HG03060 (cell line): ENCODE measurements around the gene SAFB.

Experiments
- ATAC-seq: cut with Tn5 transposase; IDR thresholded peaks from one replicate; pipeline ENCODE4 v1.9.1; 2021; ENCODE audit warnings: low read depth, moderate number of reproducible peaks; ENCODE audit not compliant: unreplicated experiment

SAFB gene

GRCh38 chr19:5663904-5664303 lies 41.0 kb downstream of the SAFB start:
- ATAC-seq: no peak

- ATAC-seq: no peak
Measured at GRCh38 chr19:5664515-5664914, 41.6 kb downstream of the SAFB start.

GRCh38 chr19:5665781-5666513 lies 43.1 kb downstream of the SAFB start:
- ATAC-seq: no peak

DNA sequence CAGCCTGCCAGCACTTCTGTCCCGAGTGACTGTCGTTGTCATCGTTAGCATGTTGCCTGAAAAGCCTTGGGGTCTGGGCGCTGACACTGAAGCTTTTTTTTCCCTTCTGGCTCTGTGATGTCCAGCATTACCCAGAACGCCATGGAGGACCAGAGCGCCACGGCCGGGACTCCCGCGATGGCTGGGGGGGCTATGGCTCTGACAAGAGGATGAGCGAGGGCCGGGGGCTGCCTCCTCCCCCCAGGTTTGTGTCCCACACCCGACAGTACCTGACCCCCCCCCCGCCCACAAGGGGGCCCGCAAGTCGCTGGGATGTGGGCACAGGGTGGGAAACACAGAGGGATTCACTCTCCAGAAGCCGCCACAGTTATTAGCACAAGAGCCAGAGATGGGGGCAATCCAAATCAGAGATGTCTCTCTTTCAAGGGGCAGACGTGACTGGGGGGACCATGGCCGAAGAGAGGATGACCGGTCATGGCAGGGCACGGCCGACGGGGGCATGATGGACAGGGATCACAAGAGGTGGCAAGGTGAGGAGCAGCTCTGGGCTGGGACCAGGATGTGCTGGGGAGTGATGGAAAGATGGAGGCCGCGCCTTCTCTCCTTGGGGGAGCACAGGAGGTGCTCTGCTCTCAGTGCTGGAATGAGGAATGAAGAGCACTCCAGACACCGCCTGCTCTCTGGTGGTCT lies 44.2 kb downstream of the SAFB start:
- no peak for ATAC-seq

DNA sequence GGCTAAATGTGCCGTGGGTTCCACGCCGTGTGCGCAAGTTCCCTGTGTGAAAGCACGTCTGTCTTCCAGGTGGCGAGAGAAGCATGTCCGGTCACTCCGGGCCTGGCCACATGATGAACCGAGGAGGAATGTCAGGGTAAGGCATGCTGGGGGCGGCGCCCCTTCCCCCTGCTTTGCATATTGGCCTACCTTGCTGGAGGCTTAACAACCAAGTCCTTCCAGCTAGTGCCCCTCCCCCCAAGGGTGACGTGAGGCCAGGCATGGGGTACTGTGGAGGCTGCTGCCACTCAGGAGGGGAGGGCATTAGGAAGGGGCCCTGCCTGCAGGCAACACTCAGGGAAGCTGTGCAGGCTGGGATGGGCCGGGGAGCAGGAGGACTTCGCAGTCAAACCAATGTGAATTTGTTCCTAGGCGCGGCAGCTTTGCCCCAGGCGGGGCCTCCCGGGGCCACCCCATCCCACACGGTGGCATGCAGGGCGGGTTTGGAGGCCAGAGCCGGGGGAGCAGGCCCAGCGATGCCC lies 44.9 kb downstream of the SAFB start:
- no peak for ATAC-seq

- ATAC-seq: no peak
Measured at GRCh38 chr19:5669212-5669611, 46.3 kb downstream of the SAFB start.

DNA sequence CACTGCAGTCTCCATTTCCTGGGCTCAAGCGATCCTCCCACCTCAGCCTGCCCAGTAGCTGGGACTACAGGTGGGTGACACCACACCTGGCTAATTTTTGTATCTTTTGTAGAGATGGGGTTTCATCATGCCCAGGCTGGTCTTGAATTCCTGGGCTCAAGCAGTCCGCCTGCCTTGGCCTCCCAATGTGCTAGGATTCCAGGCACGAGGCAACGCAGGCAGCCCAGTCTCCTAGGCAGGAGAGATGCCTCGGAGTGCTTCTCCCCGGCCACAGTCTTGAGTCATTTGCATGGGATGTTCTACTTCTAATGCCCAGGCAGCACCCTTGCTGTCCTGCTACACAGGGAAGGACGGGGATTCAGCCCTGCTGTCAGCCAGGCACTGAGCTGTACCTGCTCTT lies 48.7 kb downstream of the SAFB start:
- no peak for ATAC-seq

DNA sequence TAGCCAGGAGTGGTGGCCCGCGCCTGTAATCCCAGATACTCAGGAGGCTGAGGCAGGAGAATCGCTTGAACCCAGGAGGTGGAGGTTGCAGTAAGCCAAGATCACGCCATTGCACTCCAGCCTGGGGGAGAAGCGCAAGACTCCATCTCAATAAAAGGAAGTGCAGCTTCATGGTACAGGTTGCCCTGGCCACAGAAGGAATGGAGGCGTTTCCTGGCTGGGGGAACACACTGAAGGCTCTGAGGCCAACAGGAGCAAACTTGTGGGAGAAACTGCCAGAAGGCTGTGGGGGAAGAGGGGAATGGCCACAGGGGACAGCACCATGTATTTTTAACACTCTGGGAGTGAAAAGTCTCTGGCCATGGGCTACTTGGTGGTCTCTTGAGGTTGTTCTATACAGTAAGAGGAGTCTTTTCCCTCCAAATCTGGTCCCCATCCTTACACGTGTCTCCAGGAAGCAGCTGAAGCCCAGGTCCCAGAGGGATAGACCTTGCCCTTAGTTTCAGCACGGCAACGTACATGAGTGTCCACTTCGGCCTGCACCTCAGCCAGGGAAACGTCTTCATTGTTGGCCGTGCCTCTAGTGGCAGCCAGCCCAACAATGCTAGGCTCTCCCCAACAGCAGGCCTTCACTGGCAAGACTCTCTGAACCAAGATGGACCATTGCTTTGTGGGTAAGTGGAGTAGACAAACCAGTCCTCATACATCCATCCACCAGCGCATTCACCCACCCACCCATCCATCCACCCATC lies 50.0 kb downstream of the SAFB start:
- ATAC-seq: no peak

- ATAC-seq: no peak
Measured at GRCh38 chr19:5673752-5674151, 50.9 kb downstream of the SAFB start.

- no peak for ATAC-seq
Measured at GRCh38 chr19:5674714-5675113, 51.8 kb downstream of the SAFB start.

DNA sequence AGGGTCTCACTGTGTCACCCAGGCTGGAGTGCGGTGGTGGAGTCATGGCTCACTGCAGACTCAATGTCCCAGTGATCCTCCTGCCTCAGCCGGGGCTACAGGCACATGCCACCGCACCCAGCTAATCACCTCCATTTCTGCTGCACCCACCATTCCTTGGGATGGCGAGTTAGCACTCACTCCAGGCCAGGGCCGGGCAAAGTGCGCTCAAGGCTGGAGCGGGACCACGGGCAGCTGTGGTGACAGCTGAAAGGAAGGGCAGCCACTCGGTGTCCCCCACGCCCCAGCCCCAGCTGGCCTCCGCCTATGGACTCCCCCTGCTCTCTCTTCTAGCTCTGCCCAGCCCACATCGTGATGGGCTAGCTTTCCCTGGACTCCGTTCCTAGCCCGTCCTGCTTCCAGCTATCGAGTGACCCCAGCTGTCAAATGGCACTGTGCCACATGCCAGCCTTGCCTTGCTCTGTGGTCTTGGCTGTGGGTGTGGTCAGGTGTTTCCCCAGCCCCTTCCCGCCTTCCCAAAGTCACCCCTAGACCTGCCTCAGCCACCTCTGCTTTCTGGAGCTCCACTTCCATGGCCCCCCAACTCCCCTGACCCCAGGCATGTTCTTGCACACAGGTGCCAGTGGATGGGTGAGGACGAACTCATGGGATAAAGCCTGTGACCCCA lies 53.4 kb downstream of the SAFB start:
- no peak for ATAC-seq

DNA sequence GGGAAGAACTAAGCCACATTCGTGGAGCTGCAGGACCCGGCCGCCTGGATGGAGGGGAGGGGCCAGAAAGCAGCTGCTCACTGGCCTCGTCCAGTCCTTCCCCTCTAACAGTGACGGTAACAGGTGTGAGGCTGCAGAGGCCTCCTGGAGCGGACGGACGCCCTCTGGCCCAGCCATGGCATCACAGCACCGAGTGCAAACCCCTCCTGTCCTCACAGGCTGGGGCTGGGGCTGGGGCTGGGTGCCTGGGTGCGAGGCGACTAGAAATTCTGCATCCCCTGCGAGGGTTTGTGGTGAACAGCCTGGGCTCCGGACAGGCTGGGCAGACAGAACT lies 53.9 kb downstream of the SAFB start:
- no peak for ATAC-seq

- ATAC-seq: no peak
Measured at GRCh38 chr19:5677136-5677535, 54.3 kb downstream of the SAFB start.

- no peak for ATAC-seq
Measured at GRCh38 chr19:5677580-5677979, 54.7 kb downstream of the SAFB start.

DNA sequence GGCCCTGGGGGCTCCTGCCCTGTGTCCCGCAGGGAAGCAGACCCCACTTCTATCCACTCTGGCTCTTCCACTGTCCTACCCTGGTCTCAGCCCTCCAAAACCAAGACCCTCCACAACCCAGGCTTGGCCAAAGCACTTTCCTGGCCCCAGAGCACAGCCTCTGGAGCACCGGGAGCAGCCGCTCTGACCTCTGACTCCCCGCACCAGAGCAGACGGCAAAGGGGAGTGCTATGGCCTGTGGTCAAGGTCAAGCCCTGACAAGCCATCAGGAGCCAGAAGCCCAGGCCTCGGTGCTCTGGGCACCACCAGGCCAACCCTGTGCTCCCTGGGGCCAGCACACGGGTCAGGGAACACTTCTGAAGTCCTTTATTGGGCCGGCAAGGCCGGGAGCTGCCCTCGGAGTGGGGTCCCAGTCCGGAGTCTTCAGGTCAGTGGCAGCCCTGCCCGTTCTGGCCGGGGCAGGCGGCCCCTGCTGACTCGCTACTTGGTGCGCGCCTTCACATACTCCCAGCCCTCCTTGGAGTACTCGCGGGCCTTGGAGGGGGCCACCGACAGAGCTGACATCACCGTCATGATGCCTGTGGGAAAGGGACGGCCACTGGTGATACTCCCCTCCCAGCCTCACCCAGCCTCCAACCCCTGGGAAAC lies 55.3 kb downstream of the SAFB start:
- ATAC-seq: no peak

GRCh38 chr19:5679289-5680083 lies 56.6 kb downstream of the SAFB start:
- ATAC-seq: no peak

- no peak for ATAC-seq
Measured at GRCh38 chr19:5680084-5680436, 57.2 kb downstream of the SAFB start.

DNA sequence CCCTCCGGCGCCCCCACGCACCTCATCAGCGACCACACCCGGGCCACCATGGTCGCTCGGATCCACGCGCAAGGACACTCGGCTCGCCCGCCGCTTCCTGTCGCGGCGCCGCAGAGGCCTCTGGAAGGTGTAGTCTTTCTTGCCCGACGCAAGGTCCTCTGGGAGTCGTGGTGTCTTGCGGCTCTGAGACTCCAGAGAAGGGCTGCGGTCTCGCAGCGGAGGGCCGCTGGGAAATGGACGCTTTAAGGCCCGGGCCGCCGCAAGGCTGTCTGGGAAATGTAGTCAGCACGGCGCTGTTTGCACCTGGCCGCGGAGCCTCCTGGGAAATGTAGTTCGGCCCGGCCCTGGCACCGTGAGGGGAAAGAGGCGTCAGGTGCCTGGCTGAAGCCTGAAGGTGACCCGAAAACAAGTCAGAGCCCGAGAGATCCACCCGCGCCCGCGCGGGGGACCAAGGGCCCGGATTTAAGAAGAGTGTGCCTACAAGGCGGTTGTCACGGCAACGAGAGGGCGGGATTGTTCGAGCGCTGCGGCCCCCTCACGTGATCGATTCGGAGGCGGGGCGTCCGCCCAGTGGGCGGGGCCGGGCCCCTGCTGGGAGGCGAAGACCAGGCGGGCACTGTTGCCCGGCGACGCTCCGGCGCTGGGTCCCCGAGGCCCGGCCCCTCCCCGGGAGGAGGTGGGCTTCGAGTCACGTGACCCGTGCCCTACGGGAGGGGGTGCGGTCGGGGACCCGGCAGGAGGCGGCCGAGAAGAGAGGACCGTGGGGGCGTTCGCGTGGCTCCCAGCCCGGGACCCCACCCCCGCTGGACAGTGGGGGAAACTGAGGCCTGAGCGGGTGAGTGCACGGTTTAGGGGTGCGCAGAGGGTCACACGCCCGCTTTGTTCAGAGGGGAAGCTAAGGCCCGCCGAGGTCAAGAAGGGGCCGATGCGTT lies 57.8 kb downstream of the SAFB start, which contains the start of the genes HSD11B1L and MICOS13:
HSD11B1L (plus strand) TSS at position 591 of the 932 bp plus-strand sequence. CDS start 3,806 bp downstream, outside the sequence.
MICOS13 (minus strand) TSS at position 80 of the 932 bp plus-strand sequence; CDS start at position 50, 30 bp downstream.
- ATAC-seq: peak; percentile 80
